IMR-90 (cell line): ENCODE results near the gene TMPRSS13.

ENCODE experiments used
- BHLHE40 ChIP-seq: fragments of 150-350 bp; IDR thresholded peaks from 2 replicates; pipeline ENCODE4 v1.6.1; 2016; ENCODE audit warnings: mild to moderate bottlenecking, low read depth, low read length
- CTCF ChIP-seq: conservative IDR thresholded peaks from 2 replicates; pipeline ENCODE4 v1.5.1; 2012; ENCODE audit warnings: mild to moderate bottlenecking, low read depth, low read length, improper control_type of control experiment
- ELK1 ChIP-seq: fragments of 150-350 bp; IDR thresholded peaks from 2 replicates; pipeline ENCODE4 v1.6.1; 2016; ENCODE audit warnings: low read depth, mild to moderate bottlenecking, low read length, moderate library complexity, borderline replicate concordance
- MAZ ChIP-seq: IDR thresholded peaks from 2 replicates; pipeline ENCODE4 v1.6.1; 2012; ENCODE audit warnings: low read depth, mild to moderate bottlenecking, low read length, improper control_type of control experiment, moderate library complexity, borderline replicate concordance
- NFE2L2 ChIP-seq: fragments of 150-350 bp; IDR thresholded peaks from 2 replicates; pipeline ENCODE4 v1.6.1; 2016; ENCODE audit warnings: low read depth, mild to moderate bottlenecking, low read length
- POLR2A ChIP-seq: IDR thresholded peaks from 2 replicates; pipeline ENCODE4 v1.6.1; 2012; ENCODE audit warnings: mild to moderate bottlenecking, low read depth, low read length
- RAD21 ChIP-seq: IDR thresholded peaks from 2 replicates; pipeline ENCODE4 v1.6.1; 2012; ENCODE audit warnings: low read length, improper control_type of control experiment
- RCOR1 ChIP-seq: IDR thresholded peaks from 2 replicates; pipeline ENCODE4 v1.6.1; 2012; ENCODE audit warnings: mild to moderate bottlenecking, low read length, improper control_type of control experiment; ENCODE audit not compliant: insufficient replicate concordance
- USF2 ChIP-seq: fragments of 150-350 bp; IDR thresholded peaks from 2 replicates; pipeline ENCODE4 v1.6.1; 2017; ENCODE audit warnings: mild to moderate bottlenecking, antibody characterized with exemption, low read length, low read depth

GRCh38 chr11:117927926-117928325 lies 1.3 kb downstream of the TMPRSS13 start:
- TF ChIP-seq BHLHE40 (no peak), CTCF (no peak), POLR2A (no peak), RAD21 (no peak), USF2 (no peak), MAZ (no peak), ELK1 (no peak), NFE2L2 (no peak), RCOR1 (no peak)
